Measurements from ENCODE around the gene LAMP5. TPM values are rescaled to one million over a fixed set of nuclear protein-coding genes. Genes with fewer than 3 reads are reported as not detected.

LAMP5 gene
- total RNA-seq, 4 donors from 2014 or later: not detected

DNA sequence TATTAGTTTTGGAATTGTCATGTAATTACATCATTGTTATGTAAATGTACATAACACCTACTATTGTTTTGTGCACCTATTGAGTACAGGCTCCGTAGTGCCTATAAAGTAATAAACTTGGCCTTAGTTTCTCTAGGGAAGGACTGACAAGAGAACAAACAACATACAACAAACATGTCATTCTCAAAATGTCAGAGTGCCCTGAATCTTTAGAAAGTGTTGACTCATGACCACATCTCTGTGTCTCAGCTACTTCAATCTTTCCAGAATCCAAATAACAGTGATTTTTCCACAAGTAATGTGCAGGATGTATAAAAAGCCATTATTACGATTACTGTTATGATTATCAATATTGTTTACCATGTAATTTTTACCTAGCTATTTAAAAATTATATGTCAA lies 17.2 kb downstream of the LAMP5 start:
- ATAC-seq (ENCODE audit: low FRiP score) (no peak), DNase-seq (ENCODE audit: low spot score) (no peak)
- TF ChIP-seq, protein P1, sequence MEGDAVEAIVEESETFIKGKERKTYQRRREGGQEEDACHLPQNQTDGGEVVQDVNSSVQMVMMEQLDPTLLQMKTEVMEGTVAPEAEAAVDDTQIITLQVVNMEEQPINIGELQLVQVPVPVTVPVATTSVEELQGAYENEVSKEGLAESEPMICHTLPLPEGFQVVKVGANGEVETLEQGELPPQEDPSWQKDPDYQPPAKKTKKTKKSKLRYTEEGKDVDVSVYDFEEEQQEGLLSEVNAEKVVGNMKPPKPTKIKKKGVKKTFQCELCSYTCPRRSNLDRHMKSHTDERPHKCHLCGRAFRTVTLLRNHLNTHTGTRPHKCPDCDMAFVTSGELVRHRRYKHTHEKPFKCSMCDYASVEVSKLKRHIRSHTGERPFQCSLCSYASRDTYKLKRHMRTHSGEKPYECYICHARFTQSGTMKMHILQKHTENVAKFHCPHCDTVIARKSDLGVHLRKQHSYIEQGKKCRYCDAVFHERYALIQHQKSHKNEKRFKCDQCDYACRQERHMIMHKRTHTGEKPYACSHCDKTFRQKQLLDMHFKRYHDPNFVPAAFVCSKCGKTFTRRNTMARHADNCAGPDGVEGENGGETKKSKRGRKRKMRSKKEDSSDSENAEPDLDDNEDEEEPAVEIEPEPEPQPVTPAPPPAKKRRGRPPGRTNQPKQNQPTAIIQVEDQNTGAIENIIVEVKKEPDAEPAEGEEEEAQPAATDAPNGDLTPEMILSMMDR (IDR thresholded peaks at IDR 0.05): no peak

GRCh38 chr20:9532069-9532838 lies 17.9 kb downstream of the LAMP5 start:
- ATAC-seq (ENCODE audit: low FRiP score): no peak

DNA sequence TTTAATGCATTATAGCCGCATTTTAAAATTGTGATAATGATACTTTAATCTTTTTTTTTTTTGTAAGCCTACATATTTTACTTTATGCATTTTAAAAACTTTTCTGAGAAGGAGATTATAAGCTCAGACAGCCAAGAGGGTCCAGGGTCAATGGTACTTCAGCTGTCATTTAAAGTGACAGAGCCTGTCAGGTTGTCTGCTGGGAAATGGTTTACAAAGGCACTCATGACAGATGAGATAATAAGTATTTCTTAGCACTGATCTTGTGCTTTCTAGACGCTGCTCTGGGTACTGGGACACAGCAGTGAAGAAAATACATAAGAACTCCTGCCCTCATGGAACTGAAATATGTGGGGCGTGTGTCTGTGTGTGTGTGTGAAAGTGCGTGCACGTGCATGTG lies 19.6 kb downstream of the LAMP5 start:
- DNase-seq (ENCODE audit: low spot score): no peak
- no peak for ATAC-seq (ENCODE audit: low FRiP score)
- TF ChIP-seq, protein P1 (IDR thresholded peaks at IDR 0.05): no peak

More at GRCh38 chr20:9532069-9532838, 17.9 kb downstream of the LAMP5 start:
- no peak for DNase-seq (ENCODE audit: low spot score)
- TF ChIP-seq, protein P1 (IDR thresholded peaks at IDR 0.05): no peak

GRCh38 chr20:9535449-9535848 lies 21.1 kb downstream of the LAMP5 start:
- no peak for DNase-seq (ENCODE audit: low spot score)
- TF ChIP-seq, protein P1 (IDR thresholded peaks at IDR 0.05): no peak
- no peak for ATAC-seq (ENCODE audit: low FRiP score)

DNA sequence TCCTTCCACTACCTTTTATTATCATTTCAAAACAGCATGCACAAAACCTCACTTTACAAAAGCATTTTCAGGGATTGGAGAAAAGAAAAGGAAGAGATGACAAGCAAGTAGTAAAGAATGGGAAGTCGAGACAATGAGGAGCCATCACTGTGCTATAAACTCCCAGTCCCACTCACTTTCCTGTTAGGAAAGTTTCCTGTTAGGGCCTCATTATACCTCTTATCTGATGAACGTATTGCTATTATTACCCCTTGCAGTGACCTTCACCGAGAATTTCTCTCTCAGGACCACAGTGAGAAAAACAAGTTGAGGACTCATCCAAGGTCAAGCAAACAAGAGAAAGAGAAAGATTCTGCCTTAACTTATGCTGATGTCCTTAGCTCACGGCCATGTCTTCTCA lies 28.8 kb downstream of the LAMP5 start:
- no peak for ATAC-seq (ENCODE audit: low FRiP score)
- TF ChIP-seq, protein P1 (IDR thresholded peaks at IDR 0.05): no peak
- no peak for DNase-seq (ENCODE audit: low spot score)

GRCh38 chr20:9550283-9550682 lies 35.9 kb downstream of the LAMP5 start:
- TF ChIP-seq, protein P1 (IDR thresholded peaks at IDR 0.05): no peak
- DNase-seq (ENCODE audit: low spot score) (no peak), ATAC-seq (ENCODE audit: low FRiP score) (no peak)

GRCh38 chr20:9550871-9551270 lies 36.5 kb downstream of the LAMP5 start:
- TF ChIP-seq, protein P1 (IDR thresholded peaks at IDR 0.05): no peak
- ATAC-seq (ENCODE audit: low FRiP score): no peak
- DNase-seq (ENCODE audit: low spot score): no peak

Measured in omental fat pad (tissue), 4 donors.